ENCODE measurements around the gene CUX1. TPM values are rescaled to one million over a fixed set of nuclear protein-coding genes. Genes with fewer than 3 reads are reported as not detected.

The CUX1 gene
- 36.4 to 49.8 TPM (median 47.7 TPM) in 5 replicates for total RNA-seq (2022; extraction: Qiagen RNA extraction; ENCODE audit: low read depth)

GRCh38 chr7:101817471-101818286 lies at the start of gene CUX1:
CUX1 (plus strand) TSS chr7:101817626; CDS start chr7:101817640, 14 bp downstream.

GRCh38 chr7:102286237-102287110 lies 469.0 kb downstream of the CUX1 start, which contains the start of gene SH2B2:
SH2B2 (plus strand) TSS chr7:102286868; CDS start chr7:102300551, 13,683 bp downstream.

Other genes with a start within 250 kb of the CUX1 start
- gene MYL10, start 188.3 kb upstream of the CUX1 start, total RNA-seq (2022; extraction: Qiagen RNA extraction; ENCODE audit: low read depth), result not detected in 5 replicates